Hindlimb muscle (tissue), 1 donor: ENCODE data around the gene PRR23C. TPM values are rescaled to one million over a fixed set of nuclear protein-coding genes. Genes with fewer than 3 reads are reported as not detected.
"Not testable (repeated sequence)": the region's sequence is repeated elsewhere in the genome, so short reads cannot be mapped to it uniquely, and the experiment has no call there.

Experiments used
- DNase-seq: peaks from one replicate; pipeline ENCODE4 v3.0.0-alpha.2; 2013
- polyA plus RNA-seq: library from polyadenylated mRNA; unstranded; fragments of 120-200 nt; gene quantifications from one replicate; pipeline ENCODE4 v1.2.1, GENCODE V29; 2013; ENCODE audit not compliant: insufficient read length

Gene PRR23C
- polyA plus RNA-seq = not detected

GRCh38 chr3:139044366-139045210, at the start of gene PRR23C:
Gene PRR23C (minus strand): TSS chr3:139044892. CDS start chr3:139044620, 272 bp downstream.
- no peak for DNase-seq

- no peak for DNase-seq
Measured at GRCh38 chr3:139093840-139094239, 49.1 kb upstream of the PRR23C start.

DNA sequence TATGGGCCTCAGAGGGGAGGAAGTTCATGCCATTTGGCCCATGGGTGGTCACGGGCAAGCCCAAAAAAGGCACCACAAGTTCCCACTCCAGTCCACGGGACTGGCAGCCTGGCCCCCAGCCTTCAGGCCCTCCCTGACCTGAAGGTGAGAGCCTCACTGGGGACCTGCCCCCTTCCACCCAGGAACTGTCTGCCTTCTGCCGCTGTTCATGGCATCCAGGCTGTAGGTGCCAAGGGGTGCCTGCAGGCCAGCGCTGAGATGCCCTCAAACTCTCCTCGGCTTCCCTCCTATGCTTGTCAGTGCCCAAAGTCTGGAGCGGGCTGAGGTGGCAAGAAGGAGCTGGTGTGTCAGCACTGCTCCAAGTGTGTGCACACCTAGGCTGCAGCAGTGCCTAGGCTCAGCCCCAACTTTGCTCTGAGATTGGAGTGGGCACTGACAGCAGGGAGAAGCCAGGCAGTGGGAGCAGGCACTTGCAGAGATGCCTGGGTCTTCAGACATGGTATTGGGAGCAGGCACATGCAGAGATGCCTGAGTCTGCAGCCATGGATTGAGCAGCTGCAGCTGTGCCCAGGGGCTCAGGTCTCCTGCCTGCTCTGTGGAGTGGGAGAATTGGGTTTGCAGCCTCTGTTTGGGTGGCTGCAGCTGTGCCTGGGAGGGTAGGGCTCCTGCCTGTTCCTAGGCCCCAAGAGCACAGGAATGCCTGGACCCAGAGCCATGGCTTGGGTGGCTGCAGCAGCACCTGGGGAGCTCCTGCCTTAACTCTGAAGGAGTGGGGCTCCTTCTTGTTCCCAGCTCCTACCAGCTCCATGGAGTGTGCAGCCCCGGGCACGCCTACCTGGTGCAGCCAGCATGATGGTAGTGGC, 44.0 kb upstream of the PRR23C start:
- DNase-seq = no peak

- no peak for DNase-seq
Measured at GRCh38 chr3:139087621-139088020, 42.9 kb upstream of the PRR23C start.

DNA sequence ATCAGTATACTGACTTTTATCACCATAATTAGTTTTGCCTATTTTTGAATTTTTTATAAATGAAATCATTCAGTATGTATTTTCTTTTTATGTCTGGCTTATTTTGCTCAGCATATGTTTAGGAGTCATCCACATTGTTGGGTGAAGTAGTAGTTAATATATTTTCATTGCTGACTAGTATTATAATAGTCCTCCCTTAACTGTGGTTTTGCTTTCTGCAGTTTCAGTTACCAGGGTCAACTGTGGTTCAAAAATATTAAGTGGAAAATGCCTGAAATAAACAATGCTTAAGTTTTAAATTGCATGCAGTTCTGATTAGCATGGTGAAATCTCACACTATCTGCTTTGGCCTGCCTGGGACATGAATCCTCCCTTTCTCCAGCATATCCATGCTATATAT, 39.5 kb upstream of the PRR23C start:
- no peak for DNase-seq

DNA sequence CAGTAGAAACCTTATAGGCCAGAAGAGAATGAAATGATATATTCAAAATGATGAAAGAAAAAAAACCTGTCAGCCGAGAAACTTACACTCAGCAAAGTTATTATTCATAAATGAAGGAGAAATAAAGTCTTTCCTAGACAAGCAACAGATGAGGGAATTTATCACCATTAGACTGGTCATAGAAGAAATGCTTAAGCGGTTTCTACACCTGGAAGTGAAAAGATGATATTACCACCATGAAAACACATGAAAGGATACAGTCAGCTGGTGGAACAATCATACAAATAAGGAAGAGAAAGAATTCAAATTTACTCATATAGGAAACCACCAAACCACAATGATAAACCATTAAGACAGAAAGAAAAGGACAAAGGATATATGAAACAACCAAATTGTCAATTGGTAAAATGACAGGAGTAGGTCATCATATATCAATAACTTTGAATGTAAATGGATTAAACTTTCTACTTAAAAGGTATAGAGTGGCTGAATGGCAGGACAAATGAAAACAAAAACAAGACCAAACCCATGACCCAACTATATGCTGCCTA, 29.9 kb upstream of the PRR23C start:
- no peak for DNase-seq

DNA sequence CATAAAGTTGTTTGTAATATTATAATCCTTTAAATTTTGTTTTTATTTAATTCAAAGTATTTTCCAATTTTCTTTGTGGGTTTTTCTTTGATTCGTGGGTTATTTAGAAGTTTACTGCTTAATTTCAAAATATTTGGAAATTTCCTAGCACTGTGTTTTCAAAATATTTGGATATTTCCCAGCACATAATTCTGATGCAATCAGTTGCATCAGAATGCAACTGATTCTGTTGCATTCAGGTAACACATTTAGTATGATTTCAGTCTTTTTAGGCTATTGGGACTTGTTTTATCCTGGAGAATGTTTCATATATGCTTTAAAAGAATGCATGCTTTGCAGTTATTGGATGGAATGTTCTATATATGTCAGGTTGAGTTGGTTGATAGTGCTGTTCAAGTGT, 18.2 kb upstream of the PRR23C start:
- DNase-seq = no peak

GRCh38 chr3:139052802-139053600, 8.3 kb upstream of the PRR23C start:
- no peak for DNase-seq

GRCh38 chr3:139043554-139044365, 932 bp downstream of the PRR23C start:
- no peak for DNase-seq

DNA sequence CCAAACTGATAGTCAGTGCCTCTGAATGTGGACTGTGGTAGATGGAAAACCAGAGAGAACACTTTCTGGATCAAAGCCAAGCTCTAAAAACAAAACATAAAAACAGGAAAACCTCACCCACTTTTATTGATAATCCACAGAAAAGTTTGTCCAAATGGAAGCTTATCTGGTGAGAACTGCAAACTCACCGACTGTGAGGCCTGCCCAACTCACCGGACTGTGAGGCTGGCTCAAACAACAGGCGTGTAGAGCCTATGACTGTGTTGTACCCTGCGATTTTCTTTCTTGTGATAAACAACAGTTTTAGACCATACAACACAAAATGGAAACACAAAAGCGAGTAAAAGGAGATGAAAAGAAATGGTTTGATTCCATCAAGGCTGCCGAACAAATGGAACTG, 7.2 kb downstream of the PRR23C start:
- no peak for DNase-seq

DNA sequence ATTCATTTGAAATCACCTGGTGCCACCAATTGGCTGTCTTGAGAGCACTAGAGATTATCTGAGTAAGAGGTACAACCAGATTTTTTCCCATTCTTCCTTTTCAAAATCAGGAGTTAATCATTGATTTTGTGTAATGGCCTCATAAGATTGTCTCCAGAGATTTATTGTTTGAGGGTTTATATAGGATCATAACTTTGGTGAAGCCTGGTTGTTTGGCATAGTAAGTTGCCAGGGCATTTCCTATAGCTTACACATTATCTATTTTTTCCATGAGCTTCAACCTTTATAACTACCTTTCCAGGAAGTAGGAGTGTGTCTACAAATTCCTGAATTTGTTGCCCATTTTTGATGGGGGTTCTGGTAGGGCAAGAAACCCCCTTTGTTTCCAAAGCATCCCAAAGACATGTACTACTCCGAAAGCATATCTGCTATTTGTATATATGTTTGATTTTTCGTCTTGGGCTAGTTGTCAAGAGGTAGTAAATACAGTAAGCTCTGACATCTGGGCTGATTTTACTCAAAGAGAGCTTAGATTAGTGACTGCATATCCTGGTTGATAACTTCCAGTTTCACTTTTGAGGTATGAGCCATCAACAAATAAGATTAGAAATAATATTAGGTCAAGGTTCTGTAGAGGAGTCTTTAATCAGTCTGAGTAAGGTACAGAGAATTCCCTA, 12.2 kb downstream of the PRR23C start:
- DNase-seq = no peak

DNA sequence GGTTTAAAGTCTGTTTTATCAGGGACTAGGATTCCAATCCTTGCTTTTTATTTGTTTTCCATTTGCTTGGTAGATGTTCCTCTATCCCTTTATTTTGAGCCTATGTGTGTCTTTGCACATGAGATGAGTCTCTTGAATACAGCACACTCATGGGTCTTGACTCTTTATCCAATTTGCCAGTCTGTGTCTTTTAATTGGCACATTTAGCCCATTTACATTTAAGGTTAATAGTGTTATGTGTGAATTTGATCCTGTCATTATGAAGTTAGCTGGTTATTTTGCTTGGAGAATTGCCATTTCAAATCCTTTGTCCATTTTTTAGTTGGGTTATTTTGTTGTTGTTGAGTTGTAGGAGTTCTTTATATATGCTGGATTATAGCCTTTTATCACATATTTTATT, 14.1 kb downstream of the PRR23C start:
- DNase-seq = not testable (repeated sequence)

- no peak for DNase-seq
Measured at GRCh38 chr3:139024968-139025367, 19.7 kb downstream of the PRR23C start.

DNA sequence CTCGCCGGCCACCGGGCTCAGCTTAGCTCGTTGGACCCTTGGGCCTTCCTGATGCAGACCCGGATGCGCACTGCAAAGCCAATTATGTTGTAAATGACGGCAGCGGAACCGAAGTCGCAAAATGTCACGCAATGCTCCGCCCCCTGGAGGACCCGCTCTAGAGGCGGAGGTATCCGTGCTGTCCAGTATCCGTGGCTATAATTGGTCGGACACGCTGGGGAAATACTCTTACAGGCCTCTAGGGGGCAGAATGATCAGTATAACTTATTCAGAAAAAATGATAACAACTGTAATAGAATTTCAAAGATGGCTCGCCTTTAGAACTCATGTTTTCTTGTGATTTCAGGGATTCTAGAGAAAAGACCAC, 23.8 kb downstream of the PRR23C start, which contains the start of gene PRR23B:
PRR23B (minus strand) TSS at position 59 of the 367 bp plus-strand sequence. CDS start 265 bp downstream, outside the sequence.
- no peak for DNase-seq

DNA sequence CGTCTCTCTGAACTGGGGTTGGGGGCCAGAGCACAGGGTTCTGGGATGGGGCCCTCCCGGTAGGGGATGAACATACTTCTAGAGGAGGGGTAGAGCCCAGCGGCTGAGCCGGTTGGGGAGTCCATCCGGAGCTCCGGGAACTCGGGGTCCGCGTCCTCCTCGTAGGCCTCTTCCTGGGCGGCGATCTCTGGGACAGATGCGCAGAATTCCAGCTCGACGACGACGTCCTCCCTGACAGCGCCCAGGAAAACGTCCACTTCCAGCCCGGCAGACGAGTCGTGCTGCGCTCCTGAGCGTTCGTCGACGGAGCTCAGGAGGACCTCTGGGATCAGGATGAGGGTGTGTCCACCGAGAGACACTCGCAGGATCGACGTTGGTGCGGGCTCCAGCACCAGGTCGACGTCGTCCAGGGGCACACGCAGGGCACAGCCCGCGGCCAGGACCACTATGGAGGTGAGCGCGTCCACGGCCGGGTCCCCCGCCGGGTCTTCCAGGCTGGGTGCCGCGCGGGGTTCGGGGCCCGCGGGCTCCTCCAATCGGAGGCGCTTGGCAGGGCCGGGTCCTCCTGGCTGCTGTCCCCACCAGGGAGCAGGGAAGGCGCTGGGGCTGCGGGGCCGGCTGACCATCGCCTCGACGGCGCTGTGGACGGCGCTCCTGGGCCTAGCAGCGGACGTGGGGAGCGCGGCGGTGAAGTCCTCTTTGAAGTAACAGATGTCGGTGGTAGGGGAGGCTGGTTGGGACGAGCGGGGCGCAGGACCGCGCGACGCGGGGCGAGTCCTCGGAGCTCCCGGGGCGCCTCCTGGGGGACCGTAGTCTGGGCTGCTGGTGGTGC, 24.4 kb downstream of the PRR23C start:
- no peak for DNase-seq

- no peak for DNase-seq
Measured at GRCh38 chr3:139016430-139017048, 28.2 kb downstream of the PRR23C start.

GRCh38 chr3:139006051-139006716, 38.5 kb downstream of the PRR23C start, which contains the start of gene PRR23A:
Gene PRR23A (minus strand): TSS chr3:139006268. CDS start chr3:139006268, 0 bp downstream.
- DNase-seq = no peak

GRCh38 chr3:139005356-139005993, 39.2 kb downstream of the PRR23C start:
- no peak for DNase-seq
